Body of pancreas (tissue), 4 donors: ENCODE results near the gene TBX10. TPM values are rescaled to one million over a fixed set of nuclear protein-coding genes. Genes with fewer than 3 reads are reported as not detected.
"Not testable (repeated sequence)": the region's sequence is repeated elsewhere in the genome, so short reads cannot be mapped to it uniquely, and the experiment has no call there.

Experiments
- ATAC-seq: fragments of 150-250 bp; one replicate; pipeline ENCODE4 v1.9.1; 2016
- DNase-seq, 4 donors: peaks; one replicate each; pipeline ENCODE4 v3.0.0-alpha.2; 2019
- H3K27ac ChIP-seq, 4 donors: fragments of 200-600 bp; sonication (generic); 1 replicate in 3 of 4; 2 replicates in 1 of 4; pipeline versions ENCODE4 v1.5.1 to v1.6.1; 2016 to 2019; ENCODE audit warnings: mild to moderate bottlenecking in 1 of 4, mixed read lengths in 1 of 4, moderate library complexity in 1 of 4
- H3K27me3 ChIP-seq, 2 donors: fragments of 200-600 bp; sonication (generic); one replicate each; pipeline ENCODE4 v1.6.0; 2016; ENCODE audit warnings: mild to moderate bottlenecking in 1 of 2
- H3K36me3 ChIP-seq, 2 donors: fragments of 200-600 bp; sonication (generic); replicated peaks in 1 of 2; 2 replicates each; pipeline ENCODE4 v1.5.1; 2016; ENCODE audit warnings: low read depth in 2 of 2; ENCODE audit not compliant: insufficient read depth in 1 of 2
- H3K4me1 ChIP-seq: fragments of 200-600 bp; sonication (generic); one replicate; pipeline ENCODE4 v1.6.0; 2016
- H3K4me3 ChIP-seq, 2 donors: fragments of 200-600 bp; sonication (generic); 1 replicate in 1 of 2; 2 replicates in 1 of 2; pipeline ENCODE4 v1.5.1; 2016 to 2019
- H3K9me3 ChIP-seq, 3 donors: fragments of 200-600 bp; sonication (generic); 1 replicate in 2 of 3; 2 replicates in 1 of 3; pipeline ENCODE4 v1.5.1; 2016
- POLR2A ChIP-seq, 3 donors: fragments of 450-650 bp; IDR thresholded peaks; one replicate each; pipeline ENCODE4 v1.6.1; 2016; ENCODE audit warnings: antibody characterized with exemption in 3 of 3, mild to moderate bottlenecking in 2 of 3
- WGBS, 2 donors: methylation state at CpG; one replicate each; pipeline ENCODE4 v1.1.5; 2017; 5-methylcytosine and 5-hydroxymethylcytosine counted together
- intact Hi-C: fragments of 100-400 bp; cut with DNase I; formaldehyde crosslinking; loops from one replicate; pipeline ENCODE4 v1.15.1; 2023
- total RNA-seq, 2 donors: library from RNA; depleted of rRNA; stranded (reverse); fragments of >200 nt; gene quantifications; one replicate each; pipeline ENCODE4 v1.1.0, GENCODE V29; 2016
- TF ChIP-seq, protein P1 (sequence below), 7 experiments: fragments of 450-650 bp in 4 of 7; fragments of 200-600 bp in 3 of 7; sonication (generic) in 3 of 7; IDR thresholded peaks; one replicate each; pipeline ENCODE4 v1.5.1; 2016 to 2019; ENCODE audit warnings: antibody characterized with exemption in 7 of 7

The TBX10 gene
- total RNA-seq, 2 donors from 2014 or later = not detected

- TF ChIP-seq, protein P1, sequence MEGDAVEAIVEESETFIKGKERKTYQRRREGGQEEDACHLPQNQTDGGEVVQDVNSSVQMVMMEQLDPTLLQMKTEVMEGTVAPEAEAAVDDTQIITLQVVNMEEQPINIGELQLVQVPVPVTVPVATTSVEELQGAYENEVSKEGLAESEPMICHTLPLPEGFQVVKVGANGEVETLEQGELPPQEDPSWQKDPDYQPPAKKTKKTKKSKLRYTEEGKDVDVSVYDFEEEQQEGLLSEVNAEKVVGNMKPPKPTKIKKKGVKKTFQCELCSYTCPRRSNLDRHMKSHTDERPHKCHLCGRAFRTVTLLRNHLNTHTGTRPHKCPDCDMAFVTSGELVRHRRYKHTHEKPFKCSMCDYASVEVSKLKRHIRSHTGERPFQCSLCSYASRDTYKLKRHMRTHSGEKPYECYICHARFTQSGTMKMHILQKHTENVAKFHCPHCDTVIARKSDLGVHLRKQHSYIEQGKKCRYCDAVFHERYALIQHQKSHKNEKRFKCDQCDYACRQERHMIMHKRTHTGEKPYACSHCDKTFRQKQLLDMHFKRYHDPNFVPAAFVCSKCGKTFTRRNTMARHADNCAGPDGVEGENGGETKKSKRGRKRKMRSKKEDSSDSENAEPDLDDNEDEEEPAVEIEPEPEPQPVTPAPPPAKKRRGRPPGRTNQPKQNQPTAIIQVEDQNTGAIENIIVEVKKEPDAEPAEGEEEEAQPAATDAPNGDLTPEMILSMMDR (IDR thresholded peaks at IDR 0.05) = peak in 1 of 7 experiments; percentile 10
- H3K4me3 ChIP-seq, H3K9me3 ChIP-seq, DNase-seq, H3K36me3 ChIP-seq, H3K27me3 ChIP-seq, ATAC-seq, H3K27ac ChIP-seq, H3K4me1 ChIP-seq: not testable (repeated sequence)
- WGBS, 2 donors = 47 to 49% methylated on average over 5 of the region's 5 CpGs
- intact Hi-C loops = loop anchor here (10.0 kb wide), 1 partner anchor 55 kb away; no protein-coding TSS in a partner anchor
Measured at GRCh38 chr11:67659651-67660165, 20.1 kb upstream of the TBX10 start.

GRCh38 chr11:67657300-67657699 lies 17.7 kb upstream of the TBX10 start:
- no peak for DNase-seq

GRCh38 chr11:67656278-67656922 lies 16.8 kb upstream of the TBX10 start:
- no peak overlapping the region for H3K4me3 ChIP-seq
- ATAC-seq = no peak
- 89 to 90% methylated on average over 4 of the region's 4 CpGs for WGBS, 2 donors
- no peak for DNase-seq
- peaks cover 0 to 3% (median 0%) of the 10 kb centered on the region in 3 donors for H3K9me3 ChIP-seq
- H3K4me1 ChIP-seq = peaks cover 8% of the 10 kb centered on the region
- H3K27me3 ChIP-seq = no peaks in the 10 kb centered on the region
- TF ChIP-seq, protein P1 (IDR thresholded peaks at IDR 0.05) = no peak
- TF ChIP-seq POLR2A (IDR thresholded peaks at IDR 0.05) = no peak
- no peak overlapping the region for H3K27ac ChIP-seq
- no peaks in the 10 kb centered on the region for H3K36me3 ChIP-seq
- intact Hi-C loops = no loop called here

More at GRCh38 chr11:67657300-67657699, 17.7 kb upstream of the TBX10 start:
- peak overlapping the region in 2 of 4 donors; percentile 11 to 47 for H3K27ac ChIP-seq
- 36 to 43% methylated on average over 3 of the region's 3 CpGs for WGBS, 2 donors
- no peaks in the 10 kb centered on the region for H3K36me3 ChIP-seq
- no peaks in the 10 kb centered on the region for H3K27me3 ChIP-seq
- H3K4me1 ChIP-seq = peaks cover 5% of the 10 kb centered on the region
- no peak for TF ChIP-seq POLR2A (IDR thresholded peaks at IDR 0.05)
- no peak overlapping the region for H3K4me3 ChIP-seq
- ATAC-seq = no peak
- H3K9me3 ChIP-seq = peaks cover 0 to 3% (median 0%) of the 10 kb centered on the region in 3 donors
- intact Hi-C loops = no loop called here

DNA sequence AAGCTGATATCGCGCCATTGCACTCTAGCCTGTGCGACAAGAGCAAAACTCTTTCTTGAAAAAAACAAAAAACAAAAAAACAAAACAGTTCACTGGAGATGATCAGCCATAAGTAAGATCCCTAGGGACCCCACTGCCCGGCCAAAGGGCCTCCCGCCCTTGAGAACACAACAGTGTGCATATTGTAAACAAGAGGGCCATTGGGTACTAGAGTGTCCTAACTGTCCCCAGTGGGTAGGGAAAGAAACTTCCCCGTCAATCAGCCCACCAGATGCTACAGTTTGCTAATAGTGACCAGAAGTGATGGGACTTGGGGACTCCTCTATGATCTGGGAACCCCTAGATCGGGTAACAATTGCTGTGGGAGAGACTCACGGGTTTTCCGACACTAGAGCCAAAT lies 14.7 kb upstream of the TBX10 start:
- intact Hi-C loops = no loop called here

More for the DNA sequence above, 14.7 kb upstream of the TBX10 start:
- H3K27ac ChIP-seq = no peak overlapping the region
- H3K9me3 ChIP-seq = peaks cover 0 to 3% (median 0%) of the 10 kb centered on the region in 3 donors
- 77 to 78% methylated on average over 9 of the region's 9 CpGs for WGBS, 2 donors
- peaks cover 24% of the 10 kb centered on the region for H3K4me1 ChIP-seq
- TF ChIP-seq POLR2A (IDR thresholded peaks at IDR 0.05) = no peak
- TF ChIP-seq, protein P1 (IDR thresholded peaks at IDR 0.05) = no peak
- no peaks in the 10 kb centered on the region for H3K36me3 ChIP-seq
- H3K27me3 ChIP-seq = no peaks in the 10 kb centered on the region
- DNase-seq (no peak), ATAC-seq (no peak)
- no peak overlapping the region for H3K4me3 ChIP-seq
